ENCODE data around the gene WDR48. TPM values are rescaled to one million over a fixed set of nuclear protein-coding genes. Genes with fewer than 3 reads are reported as not detected.

Gene WDR48
- total and polyA plus RNA-seq, 12 donors = 8.0 to 37.2 (median 28.7) TPM

- Histone ChIP-seq H3K9me3 (no peaks in the 10 kb centered on the region), H3K27me3 (no peaks in the 10 kb centered on the region), H3K36me3 (peaks cover 0 to 16% (median 0%) of the 10 kb centered on the region in 9 donors), H3K4me3 (no peak overlapping the region), H3K4me1 (peaks cover 0 to 7% (median 0%) of the 10 kb centered on the region in 9 donors), H3K27ac (no peak overlapping the region)
- 81 to 84% methylated on average over 5 of the region's 5 CpGs for WGBS, 2 donors
- no peak for TF ChIP-seq CTCF (IDR thresholded peaks at IDR 0.05)
- no peak for DNase-seq
- intact Hi-C loops (cut with DNase I) = no loop called here
- ATAC-seq = no peak
These were observed 62.6 kb downstream of the WDR48 start for GRCh38 chr3:39114456-39114855.

GRCh38 chr3:39115870-39116269 is 64.1 kb downstream of the WDR48 start:
- Histone ChIP-seq H3K36me3 (peaks cover 0 to 14% (median 0%) of the 10 kb centered on the region in 9 donors), H3K27me3 (no peaks in the 10 kb centered on the region), H3K27ac (no peak overlapping the region), H3K4me3 (no peak overlapping the region), H3K4me1 (peaks cover 0 to 7% (median 0%) of the 10 kb centered on the region in 9 donors), H3K9me3 (no peaks in the 10 kb centered on the region)
- DNase-seq (no peak), ATAC-seq (no peak)
- intact Hi-C loops (cut with DNase I) = no loop called here
- 96% methylated on average over 3 of the region's 3 CpGs for WGBS, 2 donors
- no peak for TF ChIP-seq CTCF (IDR thresholded peaks at IDR 0.05)

- ATAC-seq = no peak
- intact Hi-C loops (cut with DNase I) = no loop called here
- Histone ChIP-seq H3K36me3 (peaks cover 0 to 13% (median 0%) of the 10 kb centered on the region in 9 donors), H3K9me3 (no peaks in the 10 kb centered on the region), H3K4me3 (no peak overlapping the region), H3K27ac (no peak overlapping the region), H3K27me3 (no peaks in the 10 kb centered on the region), H3K4me1 (peaks cover 0 to 12% (median 0%) of the 10 kb centered on the region in 9 donors)
- WGBS, 2 donors = 78 to 88% methylated on average over 3 of the region's 3 CpGs
- no peak for TF ChIP-seq CTCF (IDR thresholded peaks at IDR 0.05)
- DNase-seq = no peak
These were observed 66.3 kb downstream of the WDR48 start for GRCh38 chr3:39118079-39118478.

- peaks cover 0 to 12% (median 0%) of the 10 kb centered on the region in 9 donors for H3K4me1 ChIP-seq
- no peak for DNase-seq
- no peak overlapping the region for H3K4me3 ChIP-seq
- peaks cover 0 to 13% (median 0%) of the 10 kb centered on the region in 9 donors for H3K36me3 ChIP-seq
- WGBS, 2 donors = 80 to 90% methylated on average over 5 of the region's 5 CpGs
- intact Hi-C loops (cut with DNase I) = no loop called here
- H3K27ac ChIP-seq = no peak overlapping the region
- no peak for TF ChIP-seq CTCF (IDR thresholded peaks at IDR 0.05)
- no peak for ATAC-seq
- H3K9me3 ChIP-seq = no peaks in the 10 kb centered on the region
- no peaks in the 10 kb centered on the region for H3K27me3 ChIP-seq
These were observed 67.3 kb downstream of the WDR48 start for GRCh38 chr3:39118931-39119660.

Data from heart right ventricle (tissue), 16 donors.